Endodermal cell (in vitro differentiated cells): ENCODE results near the gene ABCG1. TPM values are rescaled to one million over a fixed set of nuclear protein-coding genes. Genes with fewer than 3 reads are reported as not detected.

ENCODE experiments used
- DNase-seq: peaks from one replicate; pipeline ENCODE4 v3.0.0-alpha.2; 2017
- H3K27ac ChIP-seq: 2 replicates; pipeline ENCODE4 v1.5.1; 2013; ENCODE audit warnings: mild to moderate bottlenecking, low read depth, low read length, moderate library complexity
- H3K27me3 ChIP-seq: 2 replicates; pipeline ENCODE4 v1.6.1; 2013; ENCODE audit warnings: mild to moderate bottlenecking, low read length, moderate library complexity; ENCODE audit not compliant: insufficient read depth, control insufficient read depth, poor library complexity, severe bottlenecking
- H3K36me3 ChIP-seq: 2 replicates; pipeline ENCODE4 v1.7.0; 2013; ENCODE audit warnings: mild to moderate bottlenecking, low read length, moderate library complexity; ENCODE audit not compliant: control insufficient read depth, insufficient read depth
- H3K4me1 ChIP-seq: one replicate; pipeline ENCODE4 v1.7.0; 2013; ENCODE audit warnings: low read length; ENCODE audit not compliant: control insufficient read depth, insufficient read depth
- H3K4me3 ChIP-seq: 2 replicates; pipeline ENCODE4 v1.5.1; 2013; ENCODE audit warnings: mild to moderate bottlenecking, low read length, moderate library complexity
- H3K9ac ChIP-seq: 2 replicates; pipeline ENCODE4 v1.6.1; 2013; ENCODE audit warnings: mild to moderate bottlenecking, low read length, moderate library complexity; ENCODE audit not compliant: poor library complexity, severe bottlenecking; ENCODE audit errors: extremely low read depth
- H3K9me3 ChIP-seq: 2 replicates; pipeline ENCODE4 v1.6.1; 2013; ENCODE audit warnings: mild to moderate bottlenecking, low read length, moderate library complexity; ENCODE audit not compliant: control insufficient read depth
- H3K27ac Mint-ChIP-seq: 2 replicates; pipeline ENCODE4 v1.8.0; 2020; ENCODE audit warnings: mixed read lengths
- H3K27me3 Mint-ChIP-seq: 2 replicates; pipeline ENCODE4 v1.8.0; 2021; ENCODE audit warnings: mild to moderate bottlenecking, mixed read lengths; ENCODE audit not compliant: insufficient read depth
- H3K36me3 Mint-ChIP-seq: 2 replicates; pipeline ENCODE4 v1.8.0; 2020; ENCODE audit warnings: low read depth, mixed read lengths
- H3K4me1 Mint-ChIP-seq: 2 replicates; pipeline ENCODE4 v1.8.0; 2020; ENCODE audit warnings: mixed read lengths
- H3K4me3 Mint-ChIP-seq: 2 replicates; pipeline ENCODE4 v1.8.0; 2020; ENCODE audit warnings: mild to moderate bottlenecking, moderate library complexity, mixed read lengths
- H3K9me3 Mint-ChIP-seq: 2 replicates; pipeline ENCODE4 v1.8.0; 2020; ENCODE audit warnings: mild to moderate bottlenecking, mixed read lengths
- CTCF ChIP-seq: fragments of 200-600 bp; sonication (generic); conservative IDR thresholded peaks from 2 replicates; pipeline ENCODE4 v1.5.0; 2021; ENCODE audit warnings: antibody characterized with exemption, mild to moderate bottlenecking
- WGBS, 2 experiments: methylation state at CpG; one replicate each; pipeline versions ENCODE4 v1.1.5 to v1.1.7; 2013; ENCODE audit warnings: missing lambda C conversion rate in 2 of 2, mixed read lengths in 1 of 2; ENCODE audit not compliant: insufficient coverage in 1 of 2, insufficient read length in 1 of 2; 5-methylcytosine and 5-hydroxymethylcytosine counted together
- total RNA-seq, 2 donors: library from RNA; stranded (reverse); fragmentation: NEBNext Ultra II Directional in 1 of 2; extraction: Animal tissue kit (Norgen Biotek cat#: 25700) in 1 of 2; gene quantifications; 2 replicates in 1 of 2; 3 replicates in 1 of 2; pipeline ENCODE4 v1.2.1, GENCODE V29; 2021

Gene ABCG1
- total RNA-seq, 2 donors from 2014 or later: 1.6 to 5.4 TPM

- H3K27ac Mint-ChIP-seq: no peak overlapping the region
- H3K36me3 Mint-ChIP-seq: peaks cover 6% of the 10 kb centered on the region
- H3K4me1 Mint-ChIP-seq: no peaks in the 10 kb centered on the region
- peak; percentile 30 for DNase-seq
- no peak for TF ChIP-seq CTCF
- peaks cover 22% of the 10 kb centered on the region for H3K9me3 Mint-ChIP-seq
- H3K4me3 Mint-ChIP-seq: no peak overlapping the region
- WGBS, 2 experiments: 92 to 97% methylated on average over 5 of the region's 5 CpGs
- Histone ChIP-seq H3K36me3 (no peaks in the 10 kb centered on the region), H3K4me1 (no peaks in the 10 kb centered on the region), H3K4me3 (no peak overlapping the region), H3K27me3 (no peaks in the 10 kb centered on the region), H3K9me3 (peaks cover 18% of the 10 kb centered on the region), H3K27ac (no peak overlapping the region), H3K9ac (no peak overlapping the region)
- peaks cover 2% of the 10 kb centered on the region for H3K27me3 Mint-ChIP-seq
These were observed 113.8 kb downstream of the ABCG1 start for GRCh38 chr21:42332557-42333317.

- peaks cover 5% of the 10 kb centered on the region for H3K9me3 Mint-ChIP-seq
- H3K36me3 ChIP-seq: no peaks in the 10 kb centered on the region
- 48 to 53% methylated on average over 9 to 10 of the region's 10 CpGs for WGBS, 2 experiments
- H3K4me1 ChIP-seq: no peaks in the 10 kb centered on the region
- H3K27ac Mint-ChIP-seq: peak overlapping the region; percentile 60
- H3K27ac ChIP-seq: no peak overlapping the region
- H3K9me3 ChIP-seq: peaks cover 12% of the 10 kb centered on the region
- H3K4me3 Mint-ChIP-seq: no peak overlapping the region
- no peak for TF ChIP-seq CTCF
- peak; percentile 80 for DNase-seq
- H3K27me3 Mint-ChIP-seq: peaks cover 2% of the 10 kb centered on the region
- no peaks in the 10 kb centered on the region for H3K27me3 ChIP-seq
- no peak overlapping the region for H3K9ac ChIP-seq
- no peaks in the 10 kb centered on the region for H3K36me3 Mint-ChIP-seq
- H3K4me1 Mint-ChIP-seq: peaks cover 5% of the 10 kb centered on the region
- H3K4me3 ChIP-seq: no peak overlapping the region
These were observed 117.1 kb downstream of the ABCG1 start for GRCh38 chr21:42336054-42336453.

GRCh38 chr21:42337276-42337675 is 118.3 kb downstream of the ABCG1 start:
- H3K4me1 Mint-ChIP-seq: peaks cover 5% of the 10 kb centered on the region
- H3K36me3 Mint-ChIP-seq: no peaks in the 10 kb centered on the region
- Histone ChIP-seq H3K9me3 (peaks cover 2% of the 10 kb centered on the region), H3K36me3 (no peaks in the 10 kb centered on the region), H3K9ac (no peak overlapping the region), H3K27ac (no peak overlapping the region), H3K27me3 (no peaks in the 10 kb centered on the region), H3K4me3 (no peak overlapping the region), H3K4me1 (peaks cover 3% of the 10 kb centered on the region)
- peaks cover 2% of the 10 kb centered on the region for H3K27me3 Mint-ChIP-seq
- H3K27ac Mint-ChIP-seq: no peak overlapping the region
- no peak for TF ChIP-seq CTCF
- peak; percentile 18 for DNase-seq
- WGBS, 2 experiments: 93 to 96% methylated on average over 4 of the region's 4 CpGs
- H3K4me3 Mint-ChIP-seq: no peak overlapping the region
- H3K9me3 Mint-ChIP-seq: no peaks in the 10 kb centered on the region
